Stomach (tissue), 9 donors: Measurements from ENCODE around the gene CPNE1. TPM values are rescaled to one million over a fixed set of nuclear protein-coding genes. Genes with fewer than 3 reads are reported as not detected.
"Not testable (repeated sequence)": the region's sequence is repeated elsewhere in the genome, so short reads cannot be mapped to it uniquely, and the experiment has no call there.

Experiments
- DNase-seq, 2 donors: peaks; one replicate each; pipeline versions ENCODE4 v3.0.0 to v3.0.0-alpha.2; 2013 to 2019
- H3K27ac ChIP-seq, 5 donors: fragments of 200-600 bp in 4 of 5; sonication (generic) in 4 of 5; one replicate each; pipeline ENCODE4 v1.5.1; 2013 to 2019; ENCODE audit warnings: mild to moderate bottlenecking in 1 of 5, moderate library complexity in 1 of 5
- H3K27me3 ChIP-seq, 3 donors: fragments of 200-600 bp; sonication (generic); one replicate each; pipeline ENCODE4 v1.5.1; 2017 to 2019; ENCODE audit warnings: mixed run types in 1 of 3
- H3K36me3 ChIP-seq, 4 donors: fragments of 200-600 bp; sonication (generic); 1 replicate in 3 of 4; 2 replicates in 1 of 4; pipeline ENCODE4 v1.5.1; 2016 to 2019
- H3K4me1 ChIP-seq, 4 donors: fragments of 200-600 bp; sonication (generic); one replicate each; pipeline ENCODE4 v1.5.1; 2016 to 2019
- H3K4me3 ChIP-seq, 4 donors: fragments of 200-600 bp; sonication (generic) in 3 of 4; one replicate each; pipeline ENCODE4 v1.5.1; 2016 to 2019; ENCODE audit warnings: mild to moderate bottlenecking in 1 of 4
- H3K9me3 ChIP-seq, 4 donors: fragments of 200-600 bp; sonication (generic); one replicate each; pipeline ENCODE4 v1.5.1; 2016 to 2019
- CTCF ChIP-seq, 7 experiments: fragments of 450-650 bp in 4 of 7; fragments of 200-600 bp in 3 of 7; sonication (generic) in 3 of 7; IDR thresholded peaks; one replicate each; pipeline ENCODE4 v1.5.1; 2016 to 2019; ENCODE audit warnings: antibody characterized with exemption in 7 of 7, control low read depth in 2 of 7, mild to moderate bottlenecking in 1 of 7
- EP300 ChIP-seq: sonication (generic); formaldehyde crosslinking; IDR thresholded peaks from one replicate; pipeline ENCODE4 v1.6.1; 2017; ENCODE audit warnings: antibody characterized with exemption
- POLR2A ChIP-seq, 4 donors: fragments of 450-650 bp; IDR thresholded peaks; one replicate each; pipeline ENCODE4 v1.6.1; 2016; ENCODE audit warnings: antibody characterized with exemption in 4 of 4, control low read depth in 2 of 4, mild to moderate bottlenecking in 1 of 4, moderate library complexity in 1 of 4
- POLR2AphosphoS5 ChIP-seq, 3 donors: sonication (generic); formaldehyde crosslinking; IDR thresholded peaks; one replicate each; pipeline ENCODE4 v1.6.1; 2016; ENCODE audit warnings: antibody characterized with exemption in 3 of 3
- WGBS, 5 donors: extraction: QIAGEN DNeasy Blood & Tissue Kit in 3 of 5; methylation state at CpG; one replicate each; pipeline versions ENCODE4 v1.1.5 to v1.1.7; 2013 to 2018; 5-methylcytosine and 5-hydroxymethylcytosine counted together
- intact Hi-C: fragments of 100-400 bp; cut with DNase I; formaldehyde crosslinking; loops from one replicate; pipeline ENCODE4 v1.15.1; 2023; ENCODE audit warnings: low total_unique reads
- polyA plus RNA-seq, 3 donors: library from polyadenylated mRNA; stranded (reverse); fragments of 200-250 nt; gene quantifications; one replicate each; pipeline ENCODE4 v1.2.3, GENCODE V29; 2013
- total RNA-seq, 5 donors: library from RNA; depleted of rRNA; stranded (reverse); fragments of >200 nt; gene quantifications; one replicate each; pipeline versions ENCODE4 v1.1.0 to v1.2.3, GENCODE V29; 2014 to 2016
- donor health status: healthy with polysubstance abuse.
- donor health status: Bipolar disorder and iron deficiency.
- donor health status: healthy.

CPNE1 gene
- total and polyA plus RNA-seq, 8 donors, result 67.9 to 172 (median 107) TPM

- Histone ChIP-seq H3K27ac (no peak overlapping the region), H3K9me3 (no peaks in the 10 kb centered on the region), H3K36me3 (peaks cover 11 to 58% (median 55%) of the 10 kb centered on the region in 4 donors), H3K27me3 (no peaks in the 10 kb centered on the region), H3K4me3 (no peak overlapping the region), H3K4me1 (peaks cover 22 to 36% (median 27%) of the 10 kb centered on the region in 4 donors)
- 86 to 93% (median 89%) methylated on average over 4 of the region's 4 CpGs for WGBS, 5 donors
- TF ChIP-seq POLR2AphosphoS5 (IDR thresholded peaks at IDR 0.05), result no peak
- no peak for TF ChIP-seq EP300
- no peak for TF ChIP-seq POLR2A (IDR thresholded peaks at IDR 0.05)
- TF ChIP-seq CTCF (IDR thresholded peaks at IDR 0.05), result no peak
- intact Hi-C loops, result no loop called here
- DNase-seq, result no peak
Observed at GRCh38 chr20:35695978-35696377, 31.3 kb upstream of the CPNE1 start.

- intact Hi-C loops, result no loop called here
- 77 to 89% (median 85%) methylated on average over 2 of the region's 2 CpGs for WGBS, 5 donors
- DNase-seq, result peak in 1 of 2 donors; percentile 3
- Histone ChIP-seq H3K4me3 (no peak overlapping the region), H3K9me3 (no peaks in the 10 kb centered on the region), H3K4me1 (peaks cover 15 to 30% (median 21%) of the 10 kb centered on the region in 4 donors), H3K27ac (no peak overlapping the region), H3K27me3 (no peaks in the 10 kb centered on the region), H3K36me3 (peaks cover 11 to 65% (median 61%) of the 10 kb centered on the region in 4 donors)
- TF ChIP-seq POLR2AphosphoS5 (IDR thresholded peaks at IDR 0.05), result no peak
- no peak for TF ChIP-seq POLR2A (IDR thresholded peaks at IDR 0.05)
- TF ChIP-seq CTCF (IDR thresholded peaks at IDR 0.05), result no peak
- TF ChIP-seq EP300, result no peak
Observed at GRCh38 chr20:35695245-35695749, 30.6 kb upstream of the CPNE1 start.

- Histone ChIP-seq H3K4me3 (no peak overlapping the region), H3K4me1 (no peaks in the 10 kb centered on the region), H3K36me3 (peaks cover 33 to 100% (median 98%) of the 10 kb centered on the region in 4 donors), H3K27ac (no peak overlapping the region), H3K27me3 (no peaks in the 10 kb centered on the region), H3K9me3 (no peaks in the 10 kb centered on the region)
- TF ChIP-seq CTCF (IDR thresholded peaks at IDR 0.05), result no peak
- TF ChIP-seq POLR2AphosphoS5 (IDR thresholded peaks at IDR 0.05), result no peak
- TF ChIP-seq POLR2A (IDR thresholded peaks at IDR 0.05), result no peak
- TF ChIP-seq EP300, result no peak
- WGBS, 5 donors, result 90 to 94% (median 90%) methylated on average over 4 of the region's 4 CpGs
- peak in 1 of 2 donors; percentile 14 for DNase-seq
- intact Hi-C loops, result no loop called here
Observed at GRCh38 chr20:35690265-35690664, 25.6 kb upstream of the CPNE1 start.

- H3K4me1 ChIP-seq, H3K27ac ChIP-seq, H3K4me3 ChIP-seq, H3K27me3 ChIP-seq, H3K9me3 ChIP-seq, intact Hi-C loops: not testable (repeated sequence)
- H3K36me3 ChIP-seq, result peaks cover 28 to 88% (median 84%) of the 10 kb centered on the region in 4 donors
- DNase-seq, result peak in 1 of 2 donors; percentile 25
- 86 to 95% (median 92%) methylated on average over 11 of the region's 11 CpGs for WGBS, 5 donors
Observed at GRCh38 chr20:35686872-35687271, 22.2 kb upstream of the CPNE1 start.

- peak in 1 of 2 donors; percentile 20 for DNase-seq
- H3K4me1 ChIP-seq, H3K27ac ChIP-seq, H3K9me3 ChIP-seq, H3K27me3 ChIP-seq, H3K4me3 ChIP-seq, intact Hi-C loops: not testable (repeated sequence)
- H3K36me3 ChIP-seq, result peaks cover 32 to 88% (median 84%) of the 10 kb centered on the region in 4 donors
- 96 to 98% (median 97%) methylated on average over 9 of the region's 9 CpGs for WGBS, 5 donors
Observed at GRCh38 chr20:35685368-35685767, 20.7 kb upstream of the CPNE1 start.
